HG03135 (cell line): Measurements from ENCODE around the gene IPO11.
"Not testable (repeated sequence)": the region's sequence is repeated elsewhere in the genome, so short reads cannot be mapped to it uniquely, and the experiment has no call there.

Source experiments
- ATAC-seq: cut with Tn5 transposase; IDR thresholded peaks from one replicate; pipeline ENCODE4 v1.9.1; 2021; ENCODE audit warnings: mild to moderate bottlenecking, moderate library complexity; ENCODE audit not compliant: unreplicated experiment

Gene IPO11

DNA sequence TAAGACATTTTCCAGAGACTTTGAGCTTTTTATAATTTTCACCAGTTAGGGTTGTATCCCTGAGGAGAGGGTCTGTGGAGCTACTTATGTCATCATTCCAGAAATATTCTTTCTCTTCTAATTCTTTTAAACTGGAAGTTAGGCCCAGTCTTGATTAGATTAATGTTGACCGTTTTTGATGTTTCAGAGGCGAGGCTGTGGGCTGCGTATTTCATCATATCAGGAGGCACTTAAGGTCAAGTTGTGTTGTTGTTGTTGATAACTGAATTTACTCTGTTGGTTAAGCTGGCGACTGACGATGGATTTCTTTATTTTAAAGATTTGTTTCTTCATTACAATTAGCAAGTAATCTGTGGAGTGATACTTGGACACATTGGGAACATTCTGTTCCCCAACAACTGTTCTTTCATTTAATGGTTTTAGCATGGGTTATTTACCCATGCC lies 20.1 kb downstream of the IPO11 start:
- ATAC-seq, result no peak

DNA sequence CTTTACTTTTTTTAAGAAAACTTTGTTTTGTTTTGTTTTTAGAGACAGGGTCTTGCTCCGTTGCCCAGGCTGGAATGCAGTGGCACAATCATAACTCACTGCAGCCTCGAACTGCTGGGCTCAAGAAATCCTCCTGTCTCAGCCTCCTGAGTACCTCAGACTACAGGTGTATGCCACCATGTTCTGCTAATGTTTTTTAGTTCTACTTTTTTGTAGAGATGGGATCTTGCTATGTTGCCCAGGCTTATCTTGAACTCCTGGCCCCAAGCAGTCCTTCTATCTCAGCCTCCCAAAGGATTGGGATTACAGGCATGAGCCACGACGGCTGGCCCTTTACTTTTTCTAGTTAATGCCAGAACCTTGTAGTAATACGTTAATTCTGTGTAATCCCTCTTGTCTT lies 36.0 kb downstream of the IPO11 start:
- ATAC-seq, result no peak

DNA sequence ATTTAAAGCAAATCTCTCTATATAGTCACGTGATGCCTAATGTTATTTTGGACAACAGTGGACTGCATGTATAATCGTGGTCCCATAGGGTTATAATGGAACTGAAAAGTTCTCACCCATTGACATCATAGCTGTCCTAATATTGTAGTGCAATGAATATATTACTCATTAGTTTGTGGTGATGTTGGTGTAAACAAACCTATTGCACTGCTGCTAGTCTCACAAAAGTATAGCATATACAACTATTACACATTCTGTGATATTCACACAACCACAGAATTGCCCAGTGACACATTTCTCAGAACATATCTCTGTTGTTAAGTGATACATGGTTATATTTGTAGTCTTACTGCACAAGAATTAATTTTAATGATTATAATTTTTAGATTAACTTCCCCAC lies 37.7 kb downstream of the IPO11 start:
- ATAC-seq, result no peak

DNA sequence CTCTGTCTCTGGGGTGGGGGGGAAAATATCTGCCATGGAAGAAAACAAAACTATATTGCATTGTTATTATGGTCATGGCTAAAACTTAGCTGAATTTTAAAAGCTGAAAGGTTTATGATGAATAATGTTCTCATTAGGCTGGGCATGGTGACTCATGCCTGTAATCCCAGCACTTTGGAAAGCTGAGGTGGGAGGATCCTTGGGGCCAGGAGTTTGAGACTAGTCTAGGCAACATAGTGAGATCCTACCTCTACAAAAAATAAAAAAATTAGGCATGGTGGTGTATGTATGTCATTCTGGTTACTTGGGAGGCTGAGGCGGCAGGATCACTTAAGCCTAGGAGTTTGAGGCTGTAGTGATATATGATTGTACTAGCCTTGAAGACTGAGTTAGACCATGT lies 44.5 kb downstream of the IPO11 start:
- no peak for ATAC-seq

DNA sequence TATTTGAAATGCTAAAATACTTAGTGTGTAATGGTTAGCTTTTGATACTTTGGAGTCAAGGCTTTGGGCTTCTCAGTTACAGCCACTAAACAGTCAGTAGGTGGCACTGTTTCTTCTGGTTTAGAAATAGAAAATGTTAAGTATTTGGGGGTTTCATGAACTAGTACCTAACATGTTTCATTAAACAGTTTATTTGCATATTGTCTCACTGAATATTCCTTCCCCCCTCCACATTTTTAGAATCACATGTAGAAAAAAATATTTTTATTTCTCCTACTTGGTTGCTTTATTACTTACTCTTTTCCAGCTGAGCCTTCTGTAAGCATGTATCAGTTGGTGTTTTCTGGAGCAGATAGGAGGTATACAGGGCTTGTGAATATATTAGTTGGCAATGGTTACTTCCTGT lies 48.0 kb downstream of the IPO11 start:
- peak; percentile 87 for ATAC-seq

DNA sequence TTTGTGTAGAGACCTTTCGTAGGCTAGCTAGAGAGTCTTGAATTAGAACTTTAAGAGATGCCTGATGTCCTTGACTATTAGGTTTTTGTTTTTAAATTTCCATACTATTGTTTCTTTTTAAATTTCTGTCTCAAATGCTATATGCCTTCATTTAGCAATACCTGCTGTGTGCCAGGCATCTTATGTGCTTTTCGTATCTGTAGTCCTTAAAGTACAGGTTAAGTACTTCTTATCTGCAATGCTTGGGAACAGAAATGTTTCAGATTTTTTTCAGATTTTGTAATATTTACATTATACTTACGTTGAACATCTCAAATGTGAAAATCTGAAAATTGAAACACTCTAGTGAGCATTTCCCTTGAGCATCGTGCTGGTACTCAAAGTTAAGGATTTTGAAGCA lies 49.0 kb downstream of the IPO11 start:
- no peak for ATAC-seq

DNA sequence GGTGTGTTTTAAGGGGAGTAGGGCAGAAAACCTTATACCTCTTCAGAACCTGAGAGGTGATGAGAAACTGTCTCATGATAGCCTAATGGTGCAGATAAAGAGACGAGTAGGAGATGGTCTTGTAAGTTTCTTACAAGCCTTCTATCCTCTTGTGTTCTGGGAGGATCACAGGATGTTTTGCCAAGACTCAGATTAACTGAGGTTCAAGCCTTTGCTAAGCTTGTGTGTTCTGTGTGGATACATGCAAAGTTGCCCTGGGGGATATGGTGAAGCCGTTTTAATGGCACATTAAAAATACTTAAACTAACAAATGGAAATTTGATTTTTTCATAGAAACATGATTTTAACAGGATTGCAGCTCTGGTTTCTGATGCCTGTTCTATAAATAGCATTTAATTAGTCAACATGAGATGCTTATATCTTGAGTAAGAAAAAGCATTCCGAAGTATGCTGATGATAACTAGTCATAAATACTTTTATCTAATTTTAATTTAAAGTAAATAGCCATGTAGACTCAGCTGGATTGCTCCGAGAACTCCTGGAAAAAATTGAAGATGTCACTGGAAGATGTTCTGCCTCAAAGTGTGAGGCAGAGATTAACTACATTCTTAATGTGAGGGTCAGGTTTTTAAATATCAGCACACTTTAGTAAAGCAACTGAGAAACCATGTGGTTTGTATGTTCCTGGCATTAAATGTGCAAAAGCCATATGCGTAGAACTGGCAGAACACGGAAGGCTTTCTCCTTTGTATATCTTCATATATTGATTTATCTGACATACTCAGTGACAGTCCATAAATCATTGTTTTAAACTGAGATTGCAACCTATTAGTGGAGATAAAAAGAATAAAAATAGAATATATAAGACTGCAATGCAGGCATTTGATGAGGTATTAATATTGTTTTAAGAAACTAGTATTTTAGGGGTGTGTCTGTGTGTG lies 53.7 kb downstream of the IPO11 start:
- ATAC-seq, result no peak

DNA sequence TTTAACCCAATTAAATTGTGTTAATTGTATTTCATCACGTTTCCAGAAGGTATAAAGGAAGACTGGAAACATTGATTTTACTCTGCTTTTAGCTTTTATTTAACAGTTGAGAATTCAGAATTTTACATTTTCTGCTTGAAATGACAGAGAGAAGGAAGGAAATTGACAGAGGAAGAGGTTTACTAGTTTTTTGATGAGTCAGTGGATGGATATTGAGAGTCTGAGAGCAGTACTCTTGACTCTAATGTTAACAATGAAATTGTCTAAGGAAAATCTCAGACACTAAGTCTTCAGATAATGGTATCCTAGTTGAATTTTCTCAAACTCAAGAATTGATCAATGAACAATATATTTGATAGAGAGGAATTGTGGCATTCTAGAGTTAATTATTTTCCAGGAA lies 60.6 kb downstream of the IPO11 start:
- no peak for ATAC-seq

DNA sequence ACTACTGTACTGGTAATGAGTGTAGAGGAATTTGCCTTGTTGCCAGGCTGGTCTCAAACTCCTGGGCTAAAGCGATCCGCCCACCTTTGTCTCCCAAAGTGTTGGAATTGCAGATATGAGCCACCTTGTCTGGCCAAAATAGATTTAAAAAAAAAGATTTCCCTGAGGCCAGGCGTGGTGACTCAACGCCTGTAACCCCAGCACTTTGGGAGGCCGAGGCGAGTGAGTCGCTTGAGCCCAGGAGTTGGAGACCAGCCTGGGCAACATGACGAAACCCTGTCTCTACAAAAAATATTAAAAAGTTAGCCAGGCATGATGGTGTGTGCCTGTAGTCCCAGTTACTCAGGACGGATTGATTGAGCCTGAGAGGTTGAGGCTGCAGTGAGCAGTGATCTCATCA lies 62.5 kb downstream of the IPO11 start:
- ATAC-seq, result no peak

DNA sequence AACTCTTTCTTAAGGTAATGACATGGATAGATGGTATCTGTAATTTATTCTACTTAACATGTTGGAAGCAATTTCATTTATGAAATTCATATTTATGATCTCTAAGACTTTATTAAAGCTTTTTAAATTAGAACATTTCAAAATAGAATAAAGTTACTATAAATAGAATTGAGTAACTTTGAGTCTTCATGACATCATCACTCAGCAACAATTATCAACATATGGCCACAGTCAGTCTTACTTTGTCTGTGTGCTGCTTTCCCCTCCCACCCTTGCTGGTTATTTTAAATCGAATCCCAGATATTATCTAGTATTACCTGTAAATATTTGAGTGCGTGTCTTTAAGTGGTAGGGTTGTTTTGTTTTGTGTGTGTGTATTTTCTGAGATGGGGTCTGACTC lies 65.2 kb downstream of the IPO11 start:
- no peak for ATAC-seq

DNA sequence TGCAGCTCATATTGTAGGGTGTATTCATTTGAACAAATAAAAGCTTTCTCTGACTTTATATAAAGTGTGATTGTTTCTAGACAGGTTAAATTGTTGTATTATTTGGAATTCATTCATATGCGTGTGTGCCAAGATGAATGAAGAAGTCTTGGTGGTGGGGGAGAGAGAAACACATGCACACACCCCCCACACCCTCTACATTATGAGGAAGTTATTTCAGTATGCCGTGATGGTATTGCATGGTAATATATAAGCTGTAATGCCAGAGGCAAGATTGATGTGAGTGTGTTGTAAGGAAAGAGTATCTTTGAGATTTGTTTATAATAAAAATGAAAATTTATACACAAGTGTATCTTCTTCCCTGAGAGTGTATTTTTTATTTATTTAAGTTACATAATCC lies 71.0 kb downstream of the IPO11 start:
- no peak for ATAC-seq

DNA sequence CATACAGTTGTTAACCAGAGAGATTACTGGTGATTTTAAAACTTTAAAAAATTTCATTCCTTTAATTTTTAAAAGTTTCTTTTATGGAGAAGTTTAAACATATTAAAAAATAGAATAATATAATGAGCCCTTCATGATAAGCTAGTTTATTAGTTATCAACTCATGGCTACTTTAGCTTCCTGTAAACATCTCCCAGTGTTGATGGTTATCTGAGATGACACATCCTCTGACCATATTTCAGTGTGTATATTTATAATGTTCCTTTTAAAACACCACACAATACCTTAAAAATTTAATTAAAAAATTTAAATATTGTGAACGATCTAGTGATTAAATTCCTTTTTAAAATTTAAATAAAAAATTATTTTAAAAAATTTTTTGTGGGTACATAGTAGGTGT lies 74.1 kb downstream of the IPO11 start:
- ATAC-seq, result no peak

DNA sequence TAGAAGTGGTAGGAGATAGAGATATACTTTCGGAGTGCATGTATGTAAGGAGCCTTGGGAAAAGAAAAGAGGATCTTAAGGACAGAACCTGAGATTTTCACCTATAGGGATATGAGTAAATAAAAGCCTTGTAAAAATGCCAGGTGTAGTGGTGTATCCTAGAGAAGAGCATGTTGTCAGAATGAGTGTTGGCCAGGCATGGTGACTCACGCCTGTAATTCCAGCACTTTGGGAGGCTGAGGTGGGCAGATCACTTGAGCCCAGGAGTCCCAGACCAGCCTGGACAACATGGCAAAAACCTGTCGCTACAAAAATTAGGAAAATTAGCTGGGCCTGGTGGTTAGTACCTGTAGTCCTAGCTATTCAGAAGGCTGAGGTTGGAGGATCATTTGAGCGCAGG lies 76.0 kb downstream of the IPO11 start:
- ATAC-seq, result no peak

DNA sequence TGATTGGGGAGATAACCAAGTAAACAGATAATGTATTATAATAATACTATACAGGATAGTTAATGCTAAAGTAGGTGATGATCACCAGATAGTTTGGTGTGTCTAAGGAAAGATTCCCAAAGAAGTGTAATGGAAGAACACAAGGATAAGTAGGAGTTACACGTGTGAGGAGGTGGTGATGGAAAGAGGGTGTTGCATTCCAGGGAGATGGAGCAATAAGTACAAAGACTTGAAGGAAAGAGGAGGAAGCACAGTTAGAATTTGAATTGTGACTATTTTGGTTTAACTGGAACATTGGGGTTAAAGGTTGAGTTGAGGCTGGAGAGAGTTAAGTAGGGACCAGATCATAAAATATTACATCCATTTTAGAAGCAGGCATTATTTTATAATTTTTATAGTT lies 76.9 kb downstream of the IPO11 start:
- ATAC-seq, result no peak

DNA sequence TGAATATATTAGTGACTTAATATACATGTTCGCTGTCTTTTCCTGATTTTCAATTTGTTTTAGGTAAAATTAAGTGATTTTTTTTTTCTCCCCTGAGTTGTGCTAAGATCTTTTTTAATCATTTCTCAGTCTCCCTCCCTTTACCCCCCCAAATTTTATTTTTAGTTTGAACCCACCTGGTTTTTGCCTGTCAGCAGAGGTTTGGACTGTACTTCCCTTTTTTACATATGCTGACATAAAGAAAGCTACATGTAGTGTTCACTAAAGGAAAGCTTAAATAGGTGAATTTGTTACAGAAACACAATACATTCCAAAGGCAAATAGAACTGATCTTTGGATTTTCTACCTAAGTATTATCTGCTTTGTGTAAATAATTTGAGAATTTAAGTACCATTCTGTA lies 82.2 kb downstream of the IPO11 start:
- ATAC-seq, result no peak

DNA sequence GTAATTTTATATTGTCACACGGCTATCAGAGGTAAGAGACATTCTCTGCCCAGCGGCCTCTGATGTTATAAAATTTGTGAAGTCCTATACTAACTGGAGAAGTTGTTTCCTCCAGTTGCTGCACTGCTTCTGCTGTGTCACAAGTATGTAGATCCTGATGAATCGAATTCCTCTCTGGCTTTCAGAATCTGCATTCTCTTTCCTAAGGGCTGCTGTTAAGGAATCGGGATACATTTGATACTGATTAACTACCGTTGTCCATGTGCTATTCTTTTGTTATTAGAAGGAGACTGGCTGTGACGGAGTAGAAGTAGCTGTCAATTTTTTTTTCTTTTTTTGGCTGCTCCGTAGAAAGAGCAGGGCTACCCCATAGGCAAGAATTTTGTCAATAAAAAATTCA lies 84.3 kb downstream of the IPO11 start:
- ATAC-seq, result no peak

DNA sequence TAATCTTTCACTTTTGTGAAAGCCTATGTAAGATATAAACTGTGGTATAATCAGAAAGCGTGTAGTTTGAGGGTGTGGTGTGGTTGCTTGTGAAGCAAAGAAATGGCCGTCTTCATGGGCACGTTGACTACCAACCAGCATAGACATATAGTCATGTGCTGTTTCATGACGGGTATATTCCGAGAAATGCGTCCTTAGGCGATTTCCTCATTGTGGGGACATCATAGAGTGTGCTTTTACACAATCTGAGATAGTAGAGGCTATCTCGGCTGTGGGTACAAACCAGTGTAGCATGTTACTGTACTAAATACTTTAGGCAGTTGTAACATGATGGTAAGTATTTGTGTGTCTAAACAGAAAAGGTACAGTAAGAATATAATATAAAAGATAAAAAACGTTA lies 86.4 kb downstream of the IPO11 start:
- no peak for ATAC-seq

DNA sequence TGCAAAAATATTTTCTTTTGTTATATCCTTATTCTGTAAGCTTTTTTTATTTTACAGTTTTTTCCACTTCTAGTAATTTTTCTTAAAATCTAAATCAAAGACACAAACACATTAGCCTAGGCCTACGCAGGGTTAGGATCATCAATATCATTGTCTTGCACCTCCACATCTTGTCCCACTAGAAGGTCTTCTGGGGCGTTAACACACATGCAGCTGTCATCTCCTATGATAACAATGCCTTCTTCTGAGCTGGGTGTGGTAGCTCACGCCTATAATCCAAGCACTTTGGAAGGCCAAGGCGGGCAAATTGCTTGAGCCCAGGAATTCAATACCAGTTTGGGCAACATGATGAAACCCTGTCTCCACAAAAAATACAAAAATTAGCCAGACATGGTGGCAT lies 87.2 kb downstream of the IPO11 start:
- no peak for ATAC-seq

DNA sequence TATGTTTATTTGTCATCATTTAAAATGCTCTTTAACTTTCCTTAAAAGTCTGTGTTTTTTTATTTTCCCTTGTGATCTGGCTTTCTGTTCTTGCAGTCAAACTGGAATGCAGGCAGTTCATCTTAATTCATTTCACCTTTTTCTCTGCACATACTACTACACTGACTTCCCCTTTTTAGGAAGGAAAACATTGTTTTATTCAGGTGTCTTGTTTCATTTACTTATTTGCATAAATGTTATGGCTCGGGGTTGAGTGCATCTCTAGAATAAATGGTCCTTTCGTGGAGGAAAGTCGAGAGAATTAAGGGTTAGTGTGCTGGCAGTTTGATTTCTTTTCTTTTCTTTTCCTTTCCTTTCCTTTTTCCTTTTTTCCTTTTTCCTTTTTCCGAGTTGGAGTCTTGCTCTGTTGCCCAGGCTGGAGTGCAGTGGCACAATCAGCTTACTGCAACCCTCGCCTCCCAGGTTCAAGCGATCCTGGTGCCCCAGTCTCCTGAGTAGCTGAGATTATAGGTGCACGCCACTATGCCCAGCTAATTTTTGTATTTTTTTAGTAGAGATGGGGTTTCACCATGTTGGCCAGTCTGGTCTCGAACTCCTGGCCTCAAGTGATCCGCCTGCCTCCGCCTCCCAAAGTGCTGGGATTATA lies 90.0 kb downstream of the IPO11 start:
- ATAC-seq, result no peak

DNA sequence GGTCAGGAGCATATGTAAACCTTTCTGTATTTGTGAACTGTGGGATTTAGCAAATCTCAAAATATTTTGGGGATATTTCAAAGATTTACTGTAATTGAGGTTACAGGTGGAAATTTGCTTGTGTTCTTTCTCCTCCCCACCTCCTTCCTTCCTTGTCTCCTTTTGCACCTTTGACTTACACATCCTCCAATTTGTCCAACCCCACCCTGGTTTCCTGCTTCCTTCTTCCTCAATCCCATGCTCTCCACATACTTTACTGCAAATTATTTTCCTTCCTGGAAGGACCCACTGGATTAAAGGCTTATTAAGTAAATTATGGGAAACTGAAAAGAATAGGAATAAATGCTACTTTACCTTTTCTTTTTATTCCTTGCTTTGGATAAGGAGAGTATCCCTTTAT lies 91.6 kb downstream of the IPO11 start:
- ATAC-seq, result no peak

DNA sequence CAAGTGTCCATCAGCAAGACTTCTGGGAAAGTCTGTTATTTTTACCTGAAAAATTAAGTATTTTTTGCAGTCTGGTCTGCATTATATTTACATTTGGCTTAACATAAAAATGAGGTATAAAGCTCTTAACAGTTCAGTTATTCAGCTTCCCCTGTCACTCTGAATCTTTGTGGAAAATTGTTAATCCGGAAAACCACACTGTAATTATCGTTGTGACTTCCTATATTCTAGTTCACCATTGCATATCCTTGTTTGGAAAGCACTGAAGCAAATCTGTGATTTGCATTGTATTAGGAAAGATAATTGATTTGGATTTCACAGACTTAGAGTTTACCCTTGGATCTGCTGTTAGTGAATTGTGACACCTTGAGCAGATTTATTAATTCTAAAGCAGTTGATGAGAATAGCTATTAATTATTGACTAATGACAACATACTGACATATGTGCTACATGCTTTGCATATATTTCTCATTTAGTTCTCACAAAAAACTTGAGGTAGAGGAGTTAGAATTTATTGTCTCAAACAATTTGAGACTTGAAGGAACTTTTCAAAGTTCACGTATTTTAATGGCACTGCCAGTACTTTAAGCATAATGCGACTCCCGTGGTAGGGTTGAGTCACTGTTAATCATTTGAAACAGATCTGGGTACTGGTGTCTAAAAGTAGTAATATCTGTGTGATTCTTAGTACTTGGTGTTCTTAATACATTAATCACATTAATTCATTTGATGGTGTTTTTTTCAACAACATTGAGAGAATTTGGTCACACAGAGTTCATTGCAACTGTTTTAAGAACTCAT lies 94.3 kb downstream of the IPO11 start:
- ATAC-seq, result no peak

DNA sequence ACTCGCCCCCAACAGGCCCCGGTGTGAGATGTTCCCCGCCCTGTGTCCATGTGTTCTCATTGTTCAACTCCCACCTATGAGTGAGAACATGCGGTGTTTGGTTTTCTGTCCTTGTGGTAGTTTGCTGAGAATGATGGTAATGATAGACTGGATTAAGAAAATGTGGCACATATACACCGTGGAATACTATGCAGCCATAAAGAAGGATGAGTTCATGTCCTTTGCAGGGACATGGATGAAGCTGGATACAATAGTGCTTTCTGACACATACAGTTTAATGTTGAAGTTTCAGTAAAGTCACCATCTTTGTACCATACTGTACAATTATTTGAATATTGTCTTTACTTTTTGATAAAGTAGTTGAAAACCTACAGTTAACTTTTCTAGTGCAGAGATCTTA lies 96.2 kb downstream of the IPO11 start:
- not testable (repeated sequence) for ATAC-seq
